ENCODE data around the gene CFAP45.
A peak's percentile ranks its signal among the peaks of the same experiment; 100 is the strongest.

CFAP45 gene

GRCh38 chr1:159870704-159871103, 29.3 kb downstream of the CFAP45 start:
- no peak for DNase-seq

GRCh38 chr1:159869607-159870006, 30.4 kb downstream of the CFAP45 start:
- no peak for DNase-seq

GRCh38 chr1:159869173-159869572, 30.8 kb downstream of the CFAP45 start:
- peak; percentile 11 for DNase-seq

GRCh38 chr1:159868766-159869165, 31.2 kb downstream of the CFAP45 start:
- no peak for DNase-seq

DNA sequence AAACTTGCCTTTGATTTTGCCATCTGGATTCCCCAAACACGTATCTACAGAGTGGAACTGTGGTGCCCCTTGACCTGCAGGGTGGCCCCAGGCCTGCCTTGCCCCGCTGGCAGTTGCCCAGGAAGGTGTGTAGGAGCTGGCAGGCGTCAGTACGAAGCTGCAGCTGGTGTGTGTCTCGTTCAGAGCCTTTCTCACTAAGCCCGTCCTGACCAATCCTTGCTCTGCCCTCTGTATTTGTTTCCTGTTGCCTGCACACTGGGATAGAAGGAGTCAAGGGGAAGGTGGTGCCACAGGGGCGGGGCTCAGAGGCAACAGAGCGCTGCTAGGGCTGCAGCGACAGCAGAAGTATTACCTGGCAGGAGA, 32.3 kb downstream of the CFAP45 start:
- DNase-seq = no peak

DNA sequence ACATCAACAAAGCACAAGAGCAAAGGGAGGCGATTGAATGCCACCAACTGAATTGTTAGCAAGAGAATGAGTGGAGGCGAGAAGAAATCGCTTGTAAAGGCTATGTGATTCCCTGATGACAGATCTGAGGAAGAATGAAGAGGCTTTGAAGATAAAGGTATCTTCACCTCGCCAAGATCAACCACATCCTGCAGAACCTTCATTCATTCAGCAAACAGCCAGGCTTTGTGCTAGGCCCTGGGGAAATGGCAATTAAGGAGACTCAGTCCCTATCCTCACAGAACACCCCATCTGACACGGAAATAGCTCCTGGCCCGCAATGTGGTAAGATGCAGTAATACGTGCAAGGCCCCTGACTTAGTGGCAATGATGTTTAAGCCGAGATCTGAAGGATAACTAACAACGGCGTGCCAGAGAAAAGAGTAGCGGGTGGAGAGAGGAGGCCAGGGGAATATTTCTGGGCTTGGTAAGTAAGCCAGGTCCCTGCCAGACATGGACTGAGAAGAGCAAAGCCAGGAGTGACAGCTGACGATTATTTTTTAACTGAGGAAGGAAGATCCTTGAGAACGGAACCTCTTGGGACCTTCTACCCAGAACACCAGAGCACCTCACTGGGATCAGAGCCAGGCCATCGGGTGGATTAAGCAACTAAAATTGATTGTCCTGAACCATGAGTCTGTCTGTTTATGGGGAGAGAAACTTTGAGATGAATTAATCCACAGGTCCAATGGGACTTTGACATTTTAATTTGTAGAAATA, 32.9 kb downstream of the CFAP45 start:
- DNase-seq = no peak

GRCh38 chr1:159866066-159866465, 33.9 kb downstream of the CFAP45 start:
- no peak for DNase-seq

- DNase-seq = no peak
Measured at GRCh38 chr1:159864262-159864661, 35.7 kb downstream of the CFAP45 start.

GRCh38 chr1:159862557-159862956, 37.4 kb downstream of the CFAP45 start, which contains the start of gene VSIG8:
Gene VSIG8 (minus strand): TSS chr1:159862657. CDS start chr1:159862521, 136 bp downstream.
- no peak for DNase-seq

DNA sequence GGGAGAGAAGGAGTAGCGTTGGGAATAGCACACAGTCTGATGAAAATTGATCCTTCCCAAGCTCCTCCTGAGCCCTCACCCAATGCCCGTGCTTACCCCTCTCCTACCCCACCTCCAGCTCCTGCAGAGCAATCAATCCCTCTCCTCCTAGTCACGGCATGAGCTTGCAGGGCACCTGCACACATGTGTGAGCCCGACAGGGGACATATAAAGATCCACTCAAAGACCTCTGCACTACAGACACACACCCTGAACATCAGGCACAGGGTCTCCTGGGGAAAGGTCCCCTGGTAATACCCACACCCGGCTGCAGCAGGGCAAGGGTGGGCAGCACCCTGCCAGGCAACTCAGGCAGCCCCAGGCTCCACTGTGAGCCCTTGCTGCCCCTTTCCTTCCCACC, 37.9 kb downstream of the CFAP45 start:
- DNase-seq = no peak

DNA sequence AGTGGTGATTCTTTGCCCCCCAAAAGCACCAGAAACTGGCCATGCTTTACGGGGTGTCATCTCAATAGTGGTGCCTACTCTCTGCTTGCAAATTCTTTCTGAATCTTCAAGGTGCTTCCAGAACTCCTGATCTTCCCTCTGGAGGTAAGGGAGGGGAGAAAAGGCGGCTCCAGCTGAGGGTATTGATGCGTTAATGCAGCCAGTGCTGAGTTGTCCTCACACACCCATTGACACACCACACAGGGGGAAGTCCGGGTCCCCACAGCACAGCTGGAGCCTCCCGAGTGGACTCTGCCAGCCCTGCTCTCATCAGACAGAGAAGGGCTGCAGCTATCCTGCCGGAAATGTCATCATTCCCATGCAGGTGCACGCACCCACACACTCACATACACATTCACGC, 38.7 kb downstream of the CFAP45 start:
- no peak for DNase-seq

- no peak for DNase-seq
Measured at GRCh38 chr1:159860456-159860855, 39.5 kb downstream of the CFAP45 start.

DNA sequence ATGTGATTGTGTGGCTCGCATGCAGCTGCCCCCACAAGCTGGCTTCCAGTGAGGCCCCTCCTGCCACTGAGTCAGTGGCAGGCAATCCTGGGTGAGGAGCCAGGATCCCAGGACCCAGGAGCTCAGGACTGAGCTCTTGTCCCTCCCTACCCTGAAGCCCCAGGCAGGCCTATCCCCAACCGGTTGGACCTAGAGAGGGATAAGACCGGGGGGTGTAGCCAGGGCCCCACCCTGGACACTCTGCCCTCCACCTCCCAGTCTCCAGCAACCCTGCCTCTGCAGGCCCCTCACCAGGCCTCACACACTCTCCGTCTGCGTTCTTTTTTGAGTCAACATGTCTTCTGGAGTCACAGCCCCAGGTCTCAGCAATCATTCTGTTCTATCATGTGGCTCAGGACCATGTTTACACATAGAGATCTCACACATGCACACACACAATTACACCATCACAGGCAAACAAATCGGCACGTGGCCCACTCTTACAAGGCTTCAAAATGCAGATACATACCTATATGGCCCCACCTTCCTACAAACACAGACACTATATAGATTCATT, 40.1 kb downstream of the CFAP45 start:
- DNase-seq = no peak

- no peak for DNase-seq
Measured at GRCh38 chr1:159857889-159858288, 42.1 kb downstream of the CFAP45 start.

DNA sequence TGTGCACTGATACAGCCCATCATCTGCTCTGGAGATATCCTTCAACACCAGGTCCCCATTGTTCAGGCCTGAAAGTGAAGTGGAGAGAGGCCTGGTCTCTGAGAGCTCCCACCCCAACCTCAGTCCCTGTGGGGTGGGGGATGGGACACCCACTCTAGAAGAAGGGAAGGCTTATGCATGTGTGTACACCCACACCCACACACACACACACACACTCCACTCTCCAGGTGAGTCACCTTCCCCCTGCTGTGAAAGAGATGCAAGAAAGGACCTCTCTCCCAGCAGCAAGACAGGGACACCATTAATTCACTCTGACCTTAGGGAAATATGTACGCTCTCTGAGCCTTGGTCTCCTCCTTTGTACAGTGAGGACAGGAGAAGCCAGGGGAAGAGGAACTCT, 43.4 kb downstream of the CFAP45 start:
- DNase-seq = no peak

- no peak for DNase-seq
Measured at GRCh38 chr1:159855709-159856108, 44.3 kb downstream of the CFAP45 start.

- DNase-seq = peak; percentile 85
Measured at GRCh38 chr1:159854693-159855192, 45.2 kb downstream of the CFAP45 start.

GRCh38 chr1:159854116-159854692, 45.8 kb downstream of the CFAP45 start:
- DNase-seq = peak; percentile 43

- DNase-seq = no peak
Measured at GRCh38 chr1:159853417-159854115, 46.4 kb downstream of the CFAP45 start.

DNA sequence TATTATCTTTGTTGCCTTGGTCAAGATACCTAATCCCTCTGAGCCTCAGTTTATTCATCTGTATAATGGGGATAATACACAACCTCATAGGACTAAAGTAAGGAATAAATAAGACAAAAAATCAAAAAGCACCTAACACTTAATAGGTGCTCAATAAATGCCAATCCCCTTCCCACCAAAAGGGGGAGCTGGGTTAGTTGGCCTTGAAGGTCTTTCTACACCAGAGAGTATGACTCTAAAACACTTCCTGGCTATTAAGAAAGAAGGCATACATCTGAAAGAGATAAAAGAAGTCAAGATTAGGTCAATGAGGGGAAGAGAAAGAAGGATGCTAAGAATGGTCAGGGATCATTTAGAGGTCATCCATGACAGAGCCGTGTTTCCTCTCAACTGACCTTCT, 48.6 kb downstream of the CFAP45 start:
- DNase-seq = no peak

DNA sequence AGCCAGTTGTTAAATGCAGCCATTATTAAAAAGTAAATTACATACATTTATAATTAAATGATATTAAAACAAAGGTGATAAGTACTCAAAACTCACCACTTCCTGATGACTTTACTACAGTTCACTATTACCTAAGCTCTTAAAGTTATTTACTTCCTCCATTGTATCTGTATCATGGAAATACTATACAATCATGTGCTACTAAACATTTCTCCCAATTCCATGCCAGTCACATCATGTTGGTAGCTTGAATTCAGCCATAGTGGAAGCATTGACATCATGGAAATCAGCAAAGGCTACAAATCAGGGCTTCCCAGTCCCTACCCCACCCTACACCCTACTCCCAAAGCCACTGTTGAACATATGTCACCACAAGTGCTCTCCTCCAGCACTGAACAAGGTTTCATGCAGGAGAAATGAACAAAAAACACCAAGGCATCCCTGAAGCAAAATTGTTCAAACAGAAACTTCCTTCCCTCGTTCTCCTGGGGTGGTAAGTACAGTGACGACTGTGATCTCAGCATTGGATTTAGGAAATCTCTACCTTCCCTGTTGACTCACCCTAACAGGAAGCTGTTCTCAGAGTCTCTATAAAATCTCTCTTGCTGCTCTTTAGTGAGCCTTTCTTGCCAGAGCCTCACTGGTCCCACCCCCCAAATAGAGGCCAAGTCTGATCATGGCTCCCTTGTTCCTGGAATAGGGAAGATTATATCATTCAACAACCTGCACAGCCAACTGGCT, 50.2 kb downstream of the CFAP45 start:
- no peak for DNase-seq

DNA sequence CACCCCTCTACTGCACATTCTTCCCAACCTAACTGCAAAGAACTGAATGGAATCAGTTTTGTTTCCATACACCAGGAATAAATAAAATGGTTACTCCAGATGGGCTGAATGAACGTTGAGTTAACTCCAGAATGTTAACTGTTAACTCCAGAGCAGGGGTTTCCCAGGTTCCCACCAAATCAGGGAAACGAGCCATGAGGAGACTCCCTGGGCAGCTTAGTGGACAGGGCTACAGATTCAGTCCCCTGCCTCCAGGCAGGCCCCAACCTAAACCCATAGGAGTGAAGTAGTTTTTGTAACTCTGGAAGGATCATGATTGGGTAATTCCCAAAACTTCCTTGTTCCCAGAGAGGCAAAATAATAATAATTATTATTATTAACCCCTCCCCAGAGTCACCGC, 51.6 kb downstream of the CFAP45 start:
- no peak for DNase-seq

- DNase-seq = no peak
Measured at GRCh38 chr1:159847231-159847630, 52.7 kb downstream of the CFAP45 start.
